ENCODE measurements around the gene GRIK1.

Gene GRIK1

DNA sequence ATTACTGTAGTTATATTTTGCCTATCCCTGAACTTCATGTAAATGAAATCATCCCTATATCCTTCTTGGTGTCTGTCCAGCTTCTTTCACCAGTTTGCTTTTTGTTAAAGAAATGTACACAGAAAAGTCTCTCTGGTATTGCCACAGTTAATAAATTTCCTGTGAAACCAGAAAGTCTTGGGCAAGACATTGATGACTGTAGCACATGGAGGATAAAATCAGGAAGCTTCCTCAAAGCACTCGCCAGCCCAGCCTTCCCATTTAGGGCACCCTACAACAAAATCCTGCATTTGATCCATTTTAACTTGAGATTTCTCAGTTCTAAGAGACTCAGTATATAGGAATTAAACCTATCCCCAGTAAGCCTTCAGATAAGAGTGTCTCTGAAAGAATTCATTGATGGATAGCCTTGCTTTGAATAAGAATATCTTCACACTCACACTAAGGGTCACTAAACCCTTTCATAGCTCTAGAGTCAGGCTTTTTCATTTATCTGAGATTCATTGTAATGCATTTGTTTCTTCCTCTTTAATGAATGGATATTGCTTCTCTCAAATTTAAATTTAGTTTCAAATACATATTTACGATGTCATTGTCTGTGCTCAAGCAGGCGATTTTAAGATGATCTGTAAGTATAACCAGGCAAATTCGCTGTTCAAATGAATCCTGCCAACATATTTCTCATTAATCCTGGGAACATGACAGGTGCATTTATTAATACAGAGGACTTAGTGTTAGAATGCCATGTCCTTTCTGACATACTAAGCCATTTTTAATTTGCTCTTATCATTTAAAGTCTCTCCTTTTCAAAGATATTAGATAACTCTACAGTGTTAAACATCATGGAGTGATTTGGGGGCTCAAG, 153.1 kb downstream of the GRIK1 start:
- DNase-seq (ENCODE audit: low read depth), result no peak

GRCh38 chr21:29777160-29777559, 162.6 kb downstream of the GRIK1 start:
- DNase-seq (ENCODE audit: low read depth), result no peak

- DNase-seq (ENCODE audit: low read depth), result no peak
Measured at GRCh38 chr21:29775462-29775861, 164.3 kb downstream of the GRIK1 start.

DNA sequence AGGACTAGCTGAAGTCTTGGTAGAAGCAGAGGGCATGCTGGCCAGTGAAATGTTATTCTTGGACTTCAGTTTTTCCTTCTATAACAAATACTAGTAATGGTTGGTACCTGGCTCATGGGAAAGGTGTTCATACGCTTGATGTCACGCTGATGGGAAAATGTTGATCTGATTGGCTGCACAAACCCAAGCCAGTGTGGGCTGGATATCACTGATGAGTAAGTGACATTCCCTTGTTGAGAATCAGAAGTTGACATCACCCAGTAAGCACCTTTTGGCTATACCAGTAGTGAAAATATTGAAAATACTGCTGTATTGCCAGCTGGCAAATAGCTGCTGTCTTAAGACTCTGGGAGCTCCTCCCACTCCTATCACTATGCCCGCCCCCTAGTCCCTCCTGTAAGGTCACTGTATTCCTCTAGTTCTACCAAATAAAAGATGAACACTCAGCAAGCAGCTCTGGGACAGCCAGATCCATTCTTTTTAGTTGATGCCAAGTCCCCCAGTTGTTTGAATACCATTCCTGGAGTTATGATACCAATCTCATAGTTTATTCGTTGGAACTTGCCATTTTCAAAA, 168.2 kb downstream of the GRIK1 start:
- no peak for DNase-seq (ENCODE audit: low read depth)

DNA sequence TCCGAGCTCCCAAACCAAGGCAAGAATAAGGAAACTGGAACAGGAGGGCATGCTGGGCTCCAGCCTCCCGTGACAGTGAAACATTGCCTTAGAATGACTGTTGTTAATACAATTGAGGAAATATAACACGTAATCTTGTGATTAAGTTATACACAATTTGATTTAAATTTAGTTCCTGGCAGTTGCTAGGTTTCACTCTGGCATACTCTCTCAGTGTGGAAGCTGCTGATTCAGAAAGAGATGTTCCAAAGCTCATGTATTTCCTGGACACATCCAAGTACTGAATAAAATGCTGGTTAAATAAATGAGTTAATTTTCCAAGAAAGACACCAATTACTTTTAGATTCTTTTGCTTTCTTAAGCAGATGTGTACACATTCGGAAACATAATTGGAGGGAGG, 176.1 kb downstream of the GRIK1 start:
- DNase-seq (ENCODE audit: low read depth), result no peak

- no peak for DNase-seq (ENCODE audit: low read depth)
Measured at GRCh38 chr21:29762570-29763082, 177.2 kb downstream of the GRIK1 start.

DNA sequence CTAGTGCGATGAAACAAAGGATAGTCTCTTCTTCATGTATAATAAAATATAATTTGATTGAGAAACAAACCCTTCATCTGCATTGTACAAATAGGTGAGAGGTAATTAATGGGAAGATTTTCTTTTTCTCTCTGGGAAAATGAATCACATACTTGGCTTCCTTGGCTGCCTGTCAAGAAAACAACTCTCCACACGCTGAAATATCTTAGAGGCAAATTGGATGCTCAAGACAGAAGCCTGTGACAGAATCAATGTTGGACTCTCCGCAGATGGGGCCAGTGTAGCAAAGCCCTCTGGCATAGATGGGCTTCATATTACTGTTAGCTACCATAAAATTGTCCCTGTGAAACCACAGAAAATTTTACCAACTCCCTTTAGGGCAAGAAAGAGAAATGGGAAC, 186.6 kb downstream of the GRIK1 start:
- no peak for DNase-seq (ENCODE audit: low read depth)

DNA sequence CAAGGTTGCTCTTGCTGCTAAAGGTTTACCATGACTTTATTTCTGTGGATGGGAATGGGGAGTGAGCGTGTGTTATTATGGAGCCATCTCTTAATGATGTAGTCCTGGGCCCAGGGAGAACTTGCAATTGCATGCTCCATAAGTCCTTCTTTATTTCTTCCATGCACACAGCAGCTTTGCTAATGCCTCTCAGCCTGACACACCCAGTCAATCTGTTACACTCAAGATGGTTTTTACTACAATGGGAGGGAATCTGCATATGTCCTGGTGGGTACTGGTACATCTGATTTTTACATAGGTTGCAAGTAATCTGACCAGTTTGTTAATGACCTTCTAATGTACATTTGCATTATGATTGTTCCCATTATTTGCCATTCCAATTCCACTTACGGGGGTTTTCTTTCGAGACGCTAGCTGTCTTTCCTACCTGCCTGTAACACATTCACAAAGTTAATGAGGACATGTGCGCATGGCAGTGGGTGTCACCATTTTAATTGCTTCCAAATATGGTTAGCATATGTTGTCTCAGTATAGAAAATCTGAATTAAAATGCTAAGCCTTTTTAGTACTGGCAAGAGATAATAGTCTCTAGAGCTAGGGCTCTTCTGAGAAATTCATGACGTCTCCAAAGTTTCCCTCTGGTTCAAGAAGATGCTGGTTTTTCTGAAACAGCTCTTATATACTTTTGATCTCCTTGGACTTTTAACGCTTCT, 188.2 kb downstream of the GRIK1 start:
- no peak for DNase-seq (ENCODE audit: low read depth)

DNA sequence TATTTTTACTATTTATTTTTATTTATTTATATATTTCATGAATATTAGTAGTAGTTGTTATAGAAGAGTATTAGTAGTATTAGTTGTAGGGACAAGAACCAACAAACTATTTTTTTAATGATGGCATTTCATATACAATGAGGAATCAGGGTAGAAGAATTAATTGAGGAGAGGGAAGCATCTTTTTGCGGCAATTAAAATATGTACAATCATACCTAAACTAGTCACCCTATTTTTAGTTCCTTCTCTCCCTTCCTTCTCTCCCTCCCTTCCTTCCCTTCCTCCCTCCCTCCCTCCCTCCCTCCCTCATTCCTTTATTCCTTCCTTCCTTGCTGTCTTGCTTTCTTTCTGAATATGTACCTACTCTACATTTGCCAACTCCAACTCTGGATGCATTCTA, 189.8 kb downstream of the GRIK1 start:
- DNase-seq (ENCODE audit: low read depth), result no peak

GRCh38 chr21:29749223-29749622, 190.6 kb downstream of the GRIK1 start:
- DNase-seq (ENCODE audit: low read depth), result no peak

- no peak for DNase-seq (ENCODE audit: low read depth)
Measured at GRCh38 chr21:29748391-29749167, 191.2 kb downstream of the GRIK1 start.

GRCh38 chr21:29741761-29742160, 198.0 kb downstream of the GRIK1 start:
- no peak for DNase-seq (ENCODE audit: low read depth)

- no peak for DNase-seq (ENCODE audit: low read depth)
Measured at GRCh38 chr21:29739176-29739575, 200.6 kb downstream of the GRIK1 start.

- DNase-seq (ENCODE audit: low read depth), result no peak
Measured at GRCh38 chr21:29738730-29739129, 201.1 kb downstream of the GRIK1 start.

DNA sequence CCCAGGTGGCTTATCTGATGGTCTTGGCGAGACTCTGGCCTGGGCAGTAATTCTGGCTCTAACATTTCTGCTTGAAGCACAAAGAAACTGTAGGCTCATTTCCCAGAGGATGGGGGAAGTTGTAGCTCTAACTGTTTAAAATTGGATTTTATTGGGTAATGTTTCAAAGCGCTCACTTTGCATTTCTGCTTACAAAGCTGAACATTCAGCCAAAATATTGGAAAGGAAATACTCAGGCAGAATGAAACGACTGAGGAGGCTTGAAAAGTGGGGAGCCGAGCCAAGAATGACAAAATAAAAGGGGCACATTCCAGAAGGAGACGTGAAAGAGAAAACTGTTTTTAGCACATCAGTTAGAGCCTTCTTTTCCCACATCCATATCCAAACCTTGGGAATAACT, 202.6 kb downstream of the GRIK1 start:
- DNase-seq (ENCODE audit: low read depth), result no peak

GRCh38 chr21:29730281-29730680, 209.5 kb downstream of the GRIK1 start:
- DNase-seq (ENCODE audit: low read depth), result no peak

DNA sequence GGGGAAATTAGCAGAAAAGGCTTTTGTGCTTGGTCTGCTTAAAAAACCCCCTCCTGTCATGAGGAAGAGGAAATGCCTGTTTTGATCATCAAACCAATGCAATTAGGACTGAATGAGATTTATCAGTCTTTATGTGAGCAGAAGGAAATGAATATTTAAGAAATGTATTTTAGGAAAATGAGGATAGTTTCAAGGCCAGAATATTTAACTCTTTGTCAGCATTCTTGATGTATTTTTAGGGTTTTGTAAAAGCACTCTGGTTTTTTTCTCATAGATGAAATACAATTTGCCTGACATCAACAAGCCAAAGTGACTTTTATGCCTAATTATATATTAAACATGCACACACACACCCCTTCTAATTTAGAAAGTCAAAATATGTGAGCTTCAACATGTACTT, 213.8 kb downstream of the GRIK1 start:
- DNase-seq (ENCODE audit: low read depth), result no peak

DNA sequence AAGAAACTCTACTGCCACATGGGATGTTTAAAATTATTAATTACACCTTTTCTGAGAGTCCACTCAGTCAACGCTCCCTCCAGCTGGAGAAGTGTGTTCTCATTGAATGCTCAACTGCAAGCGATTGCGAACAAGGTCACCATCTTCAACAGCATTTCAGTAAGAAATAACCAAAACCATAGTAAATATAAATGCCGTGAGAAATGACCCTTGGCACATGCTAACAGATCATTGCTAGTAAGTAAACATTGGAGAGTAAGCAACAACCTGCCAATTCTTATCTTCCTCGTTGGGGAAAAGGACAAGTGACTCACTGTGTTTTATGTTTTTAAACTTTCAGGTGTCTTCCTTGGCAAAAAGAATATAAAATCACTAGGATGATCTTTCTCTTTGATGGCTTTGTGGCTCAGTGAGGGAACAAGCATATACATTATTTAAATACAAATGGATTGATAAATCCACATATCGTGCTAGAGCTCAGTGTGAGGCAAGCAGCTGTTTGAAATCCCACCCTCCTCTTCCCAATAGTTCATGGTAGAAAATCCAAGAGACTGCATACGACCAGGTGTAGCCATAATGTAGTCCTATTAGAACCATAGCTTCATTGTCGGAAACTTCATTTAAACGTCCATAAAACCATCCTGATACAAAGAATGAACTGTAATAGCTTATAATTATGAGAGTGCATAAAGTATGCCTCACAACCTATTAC, 214.6 kb downstream of the GRIK1 start:
- DNase-seq (ENCODE audit: low read depth), result no peak

- DNase-seq (ENCODE audit: low read depth), result no peak
Measured at GRCh38 chr21:29721964-29722363, 217.8 kb downstream of the GRIK1 start.

DNA sequence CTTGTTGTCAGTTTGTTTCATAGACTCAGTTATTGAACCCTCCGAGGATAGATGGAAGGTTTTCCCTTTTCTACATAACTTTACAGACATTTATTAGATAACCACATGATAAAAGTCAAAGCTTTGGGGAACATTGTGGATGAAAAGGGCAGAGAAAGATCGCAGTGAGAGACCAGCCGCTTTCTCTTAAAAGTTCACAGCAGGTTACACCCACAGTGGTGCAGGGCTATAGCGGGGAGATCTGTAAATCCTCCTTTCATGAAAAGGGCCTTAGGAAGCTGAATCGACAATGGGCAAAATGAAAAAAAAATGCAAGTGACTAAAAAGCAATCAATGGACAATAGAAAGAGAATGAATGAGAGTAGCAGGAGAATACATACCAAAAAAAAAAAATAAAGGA, 218.6 kb downstream of the GRIK1 start:
- DNase-seq (ENCODE audit: low read depth), result no peak

DNA sequence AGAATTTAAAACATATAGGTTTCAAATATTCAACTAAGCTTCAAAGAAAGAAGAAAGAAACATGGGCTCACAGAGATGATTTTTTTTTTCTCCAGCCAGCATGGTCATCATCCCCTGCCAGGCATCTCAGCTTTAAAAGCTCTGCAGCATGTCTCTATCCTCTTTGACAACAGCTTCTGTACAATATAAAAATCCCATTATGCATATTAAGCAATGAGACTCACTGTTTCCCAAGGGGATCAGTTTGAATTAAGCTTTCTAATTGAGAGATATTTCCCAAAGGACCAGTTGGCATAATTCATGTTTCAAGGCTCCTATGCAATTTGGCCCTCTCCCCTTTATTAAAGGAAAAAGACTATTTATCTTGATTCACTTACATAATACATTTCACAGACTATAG, 220.3 kb downstream of the GRIK1 start:
- no peak for DNase-seq (ENCODE audit: low read depth)
